Islet of Langerhans (tissue), 1 donor: Measurements from ENCODE around the gene P3R3URF.

Experiments used
- FAIRE-seq: peaks from one replicate; lab custom pipeline; 2011; peaks lifted over from hg19 to GRCh38; lab: Jason Lieb, UNC

P3R3URF gene

DNA sequence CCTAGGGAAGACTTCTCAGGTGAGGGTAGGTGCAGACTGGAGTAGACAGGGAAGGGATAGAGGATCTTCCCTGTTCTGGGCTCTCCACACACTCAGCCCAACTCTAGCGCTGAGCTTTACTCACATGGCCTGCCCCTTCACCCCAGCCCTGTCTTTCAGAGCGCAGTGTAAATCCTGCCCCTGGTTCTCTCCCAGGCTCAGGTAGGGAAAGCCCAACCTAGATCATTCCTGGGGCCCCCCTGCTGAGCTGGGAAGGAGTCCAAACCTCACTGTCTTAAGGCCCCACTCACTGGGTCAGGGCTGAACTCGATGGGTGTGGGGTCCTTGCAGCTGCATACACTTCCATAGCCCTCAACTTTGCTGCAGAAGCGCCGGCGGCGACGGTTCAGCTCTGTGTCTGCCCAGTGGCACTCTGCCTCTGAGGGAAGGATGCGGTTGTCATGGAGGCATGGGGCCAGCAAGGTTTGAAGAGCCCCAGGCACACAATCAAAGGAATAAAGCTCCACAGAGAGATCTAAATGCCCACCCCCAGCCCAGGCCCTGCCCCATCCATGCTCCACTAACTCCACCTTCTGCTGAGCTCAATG, 17.8 kb upstream of the P3R3URF start:
- FAIRE-seq = no peak

DNA sequence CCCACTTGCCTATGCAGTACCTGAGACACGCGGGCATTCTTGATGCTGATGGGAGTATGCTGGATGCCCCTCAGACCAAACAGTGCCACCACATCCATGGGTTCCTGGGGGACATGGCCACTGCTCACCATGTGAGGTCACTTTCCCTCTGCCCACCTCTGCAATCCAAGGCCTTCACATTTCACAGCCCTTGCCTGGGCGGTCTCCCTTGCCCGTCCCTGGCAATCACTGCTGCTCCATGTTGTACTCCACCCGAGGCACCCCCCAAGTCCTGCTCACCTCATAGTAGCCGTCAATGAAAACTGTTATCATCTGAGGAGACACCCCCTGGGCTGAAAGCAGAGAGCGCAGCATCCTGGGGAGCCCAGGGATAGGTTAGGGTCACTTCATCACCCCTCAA, 17.0 kb upstream of the P3R3URF start:
- FAIRE-seq = no peak

DNA sequence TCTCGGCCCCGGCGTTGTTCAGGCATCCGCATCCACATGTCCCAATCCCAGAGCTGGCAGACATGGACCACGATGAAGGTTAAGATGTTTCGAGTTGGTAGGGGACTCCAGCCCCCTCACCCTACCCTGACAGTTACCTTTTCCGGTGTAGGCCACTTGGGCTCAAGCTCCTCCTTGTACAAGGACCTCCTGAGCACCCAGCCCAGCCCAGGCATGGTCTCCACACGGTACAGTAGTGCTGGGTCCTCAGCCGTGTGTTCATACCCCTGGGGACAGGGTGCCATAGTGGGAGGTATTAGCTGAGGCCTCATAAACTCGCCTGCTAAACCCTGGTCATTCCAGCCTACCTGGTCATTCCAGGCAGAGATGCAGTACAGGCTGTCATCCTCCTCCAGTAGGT, 15.9 kb upstream of the P3R3URF start:
- FAIRE-seq = no peak

DNA sequence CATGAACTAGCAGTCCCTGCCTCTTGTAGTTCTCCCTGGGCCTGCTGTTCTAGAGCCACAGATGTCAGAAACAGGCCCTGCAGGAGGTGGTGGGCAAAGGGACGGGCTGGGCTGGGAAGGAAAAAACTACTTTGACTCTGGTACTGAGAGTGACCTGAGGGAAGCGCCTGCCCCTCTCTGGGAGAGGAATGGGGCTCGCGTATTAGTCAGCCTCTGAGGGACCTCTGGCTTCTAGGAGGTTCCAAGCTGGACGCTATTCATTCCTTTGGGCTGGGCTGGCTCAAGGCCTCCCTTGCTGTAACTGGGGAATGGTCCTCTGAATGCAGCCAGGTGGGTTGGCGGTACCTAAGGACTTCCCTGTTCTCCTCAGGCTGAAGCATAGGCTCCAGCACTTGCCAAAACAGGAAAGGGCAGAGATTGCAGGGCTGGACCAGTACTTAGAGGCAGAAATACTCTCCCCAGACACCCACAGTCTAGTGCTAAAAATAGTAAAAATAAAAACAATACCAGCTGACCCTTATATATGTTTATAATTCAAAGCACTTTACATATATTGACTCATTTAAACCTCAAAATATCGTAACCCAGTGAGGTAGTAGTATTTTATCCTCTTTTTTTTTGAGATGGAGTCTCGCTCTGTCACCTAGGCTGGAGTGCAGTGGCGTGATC, 14.9 kb upstream of the P3R3URF start:
- no peak for FAIRE-seq

DNA sequence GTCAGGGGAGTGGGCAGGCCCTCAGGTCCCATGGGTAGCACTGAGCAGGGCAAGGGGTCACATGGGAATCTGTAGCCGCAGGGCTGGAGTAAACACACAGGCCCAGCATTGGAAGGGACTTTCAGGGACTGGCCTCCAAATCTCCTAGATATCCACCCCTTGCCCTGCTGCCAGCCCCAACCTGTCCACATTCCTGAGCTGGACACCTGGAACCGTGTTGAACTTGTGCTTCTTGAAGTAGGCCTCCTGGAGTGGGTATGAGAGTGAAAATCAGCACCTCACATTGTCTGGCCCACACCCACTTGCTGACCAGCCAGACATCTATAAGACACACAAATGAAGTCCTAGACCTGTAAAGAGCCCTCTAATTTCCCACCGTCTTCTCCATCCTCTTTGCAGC, 14.3 kb upstream of the P3R3URF start:
- no peak for FAIRE-seq

DNA sequence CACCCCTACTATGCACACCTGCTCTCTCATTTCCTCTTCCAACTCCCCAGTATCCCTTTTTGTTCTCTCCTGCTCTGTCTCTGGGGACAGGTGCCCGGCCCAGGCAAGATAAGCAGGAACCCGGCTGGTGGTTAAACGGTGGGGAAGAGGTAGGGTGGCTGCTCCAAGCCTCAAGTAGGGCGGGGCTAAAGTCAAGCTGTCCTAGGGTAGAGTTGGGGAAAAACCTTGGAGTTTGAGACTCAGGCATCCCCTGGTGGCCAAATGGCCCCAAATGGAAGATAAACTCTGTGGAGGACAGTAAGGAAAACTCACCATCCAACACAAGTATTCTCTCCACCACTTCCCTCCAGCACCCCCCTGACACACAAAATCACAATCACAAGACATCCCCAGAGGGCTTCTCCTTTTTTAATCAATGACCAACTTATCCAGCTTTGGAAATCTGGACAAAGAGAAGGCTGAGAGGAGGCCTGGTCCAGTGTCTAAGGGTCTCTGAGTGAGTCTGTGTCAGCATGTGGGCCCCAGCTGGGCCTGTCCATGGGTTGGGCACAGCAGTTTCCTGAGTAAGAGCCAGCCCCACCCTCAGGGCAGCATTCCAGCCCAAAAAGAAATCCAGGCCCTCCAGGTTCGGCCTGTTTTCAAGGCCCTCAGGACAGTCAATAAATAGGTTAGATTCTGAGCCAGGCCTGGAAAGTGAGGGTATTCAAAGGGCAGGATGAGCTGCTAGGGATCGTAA, 12.2 kb upstream of the P3R3URF start:
- no peak for FAIRE-seq

DNA sequence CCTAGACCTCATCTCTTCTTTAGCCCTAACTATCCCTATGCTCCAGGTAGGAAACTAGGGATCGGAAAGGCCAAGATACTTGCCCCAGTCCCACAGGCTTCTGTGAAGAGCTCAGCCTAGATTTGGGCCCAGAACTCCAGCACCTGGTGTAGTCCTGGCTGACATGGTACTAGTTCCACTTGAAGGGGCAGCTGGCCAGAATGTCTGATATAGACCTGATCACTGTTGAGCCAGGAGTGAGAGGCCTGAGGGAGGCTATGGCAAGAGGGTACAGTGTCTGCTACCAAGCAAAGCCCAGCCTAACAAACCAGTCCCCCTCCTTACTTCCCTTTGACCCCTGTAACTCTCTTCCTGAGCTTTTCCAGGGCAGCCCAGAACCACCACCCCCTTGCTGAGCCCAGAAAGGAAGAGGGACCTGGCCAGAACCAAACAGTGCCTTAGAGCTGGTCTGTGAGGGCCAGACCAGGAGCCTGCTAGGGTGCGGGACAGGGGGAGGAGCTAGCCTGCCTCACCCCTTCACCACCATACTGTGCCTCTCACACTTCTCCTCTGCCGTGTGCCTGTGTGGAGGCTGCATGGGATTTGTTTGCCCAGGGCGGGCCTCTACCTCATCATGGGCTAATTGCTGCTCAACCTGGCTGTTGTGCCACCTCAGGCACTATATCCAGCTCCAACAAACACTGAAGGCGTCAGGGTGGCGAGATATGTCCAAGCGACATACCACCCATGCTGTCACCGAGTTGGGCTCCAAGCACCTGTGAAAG, 11.0 kb upstream of the P3R3URF start:
- FAIRE-seq = no peak

DNA sequence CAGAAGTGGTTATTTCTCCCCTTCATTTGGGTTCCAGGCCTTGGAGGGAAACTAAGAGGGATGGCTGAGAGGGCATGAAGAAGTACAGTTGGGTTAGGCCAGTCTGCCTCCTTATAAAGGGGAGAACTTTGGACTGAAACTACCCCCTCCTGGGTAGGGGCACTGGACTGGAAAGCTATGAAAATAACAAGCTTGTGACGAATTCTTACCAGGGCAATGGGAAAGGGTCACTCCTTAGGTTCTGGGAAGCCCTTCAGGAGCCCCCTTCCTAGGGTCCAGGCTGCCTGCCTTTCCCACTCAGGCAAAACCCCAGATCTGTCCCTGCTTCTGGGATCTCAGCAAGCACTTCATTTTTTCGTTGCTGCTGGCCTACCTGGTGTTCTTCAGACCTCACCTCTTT, 9.8 kb upstream of the P3R3URF start:
- FAIRE-seq = no peak

DNA sequence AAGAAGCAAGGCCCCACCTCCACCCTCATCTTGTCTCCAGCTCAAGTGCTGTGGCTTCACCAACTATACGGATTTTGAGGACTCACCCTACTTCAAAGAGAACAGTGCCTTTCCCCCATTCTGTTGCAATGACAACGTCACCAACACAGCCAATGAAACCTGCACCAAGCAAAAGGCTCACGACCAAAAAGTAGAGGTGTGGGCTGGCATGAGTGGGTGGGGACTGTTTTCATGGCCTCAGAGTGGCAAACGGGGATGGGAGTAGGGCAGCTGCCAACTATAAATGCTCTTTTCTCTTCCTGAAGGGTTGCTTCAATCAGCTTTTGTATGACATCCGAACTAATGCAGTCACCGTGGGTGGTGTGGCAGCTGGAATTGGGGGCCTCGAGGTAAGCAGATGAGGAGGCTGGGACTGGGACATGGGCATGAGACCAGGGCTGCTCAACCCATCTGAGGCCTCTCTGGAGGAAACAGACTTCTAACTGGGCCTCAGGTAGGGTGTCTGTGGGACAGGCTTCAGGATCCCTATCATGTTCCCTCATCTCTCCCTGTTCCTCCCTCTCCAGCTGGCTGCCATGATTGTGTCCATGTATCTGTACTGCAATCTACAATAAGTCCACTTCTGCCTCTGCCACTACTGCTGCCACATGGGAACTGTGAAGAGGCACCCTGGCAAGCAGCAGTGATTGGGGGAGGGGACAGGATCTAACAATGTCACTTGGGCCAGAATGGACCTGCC, 8.8 kb upstream of the P3R3URF start:
- FAIRE-seq = no peak

DNA sequence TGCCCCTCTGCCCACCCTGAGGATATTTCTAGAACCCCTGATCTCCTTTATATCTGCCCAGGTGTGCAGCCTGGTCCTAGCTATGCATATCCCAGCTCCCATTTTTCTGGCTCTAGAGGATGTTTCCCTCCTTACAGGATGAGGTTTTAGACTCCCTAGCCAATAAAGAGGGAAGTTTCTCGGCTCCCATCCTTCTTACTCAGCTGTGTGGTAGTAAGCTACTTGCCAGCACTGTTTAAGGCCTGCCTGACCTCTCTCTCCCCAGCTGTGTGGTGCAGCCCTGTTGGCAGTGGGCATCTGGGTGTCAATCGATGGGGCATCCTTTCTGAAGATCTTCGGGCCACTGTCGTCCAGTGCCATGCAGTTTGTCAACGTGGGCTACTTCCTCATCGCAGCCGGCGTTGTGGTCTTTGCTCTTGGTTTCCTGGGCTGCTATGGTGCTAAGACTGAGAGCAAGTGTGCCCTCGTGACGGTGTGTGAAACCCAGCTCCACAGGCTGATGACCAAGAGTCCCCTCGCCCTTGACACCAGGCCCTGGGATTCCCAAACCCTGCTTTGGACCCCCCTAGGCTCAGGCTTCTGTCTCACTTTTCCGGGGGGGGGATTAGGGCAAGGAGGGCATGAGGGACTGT, 7.8 kb upstream of the P3R3URF start:
- no peak for FAIRE-seq

DNA sequence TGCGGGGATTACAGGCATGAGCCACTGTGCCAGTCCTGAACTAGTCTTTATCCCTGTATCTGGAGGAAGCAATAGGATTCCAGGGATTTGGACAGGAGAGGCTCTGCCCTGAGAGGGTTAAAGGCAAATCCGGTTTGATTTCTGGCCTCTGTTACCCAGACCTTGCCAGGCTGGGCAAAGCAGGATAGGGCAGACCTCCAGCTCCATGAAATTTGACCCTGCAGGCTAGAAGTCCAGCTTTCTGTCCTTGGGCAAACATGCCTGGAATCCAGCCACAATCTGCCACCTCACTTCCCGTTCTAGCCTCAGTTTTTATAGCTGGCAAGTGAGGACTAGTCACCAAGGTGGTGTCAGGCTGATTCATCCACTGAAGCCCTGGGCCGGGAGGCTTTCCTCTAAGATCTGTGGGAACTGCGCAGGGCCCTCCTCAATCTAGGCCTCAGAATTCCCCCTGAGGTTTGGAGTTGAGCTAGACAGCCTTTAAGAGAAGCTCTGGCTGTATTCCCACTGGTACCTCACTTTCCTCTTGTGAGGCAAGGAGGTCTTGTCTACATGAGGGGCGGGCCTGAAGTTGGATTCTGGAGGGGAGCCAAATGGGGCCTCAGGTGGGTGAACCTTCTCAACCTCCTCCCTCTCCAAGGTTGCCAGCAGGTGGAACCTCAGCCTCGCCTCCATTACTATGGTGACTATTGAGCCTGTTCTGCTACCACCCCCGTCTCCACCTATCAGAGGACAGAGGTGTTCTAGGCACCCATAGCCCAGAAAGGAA, 7.0 kb upstream of the P3R3URF start:
- peak; percentile 24 for FAIRE-seq

DNA sequence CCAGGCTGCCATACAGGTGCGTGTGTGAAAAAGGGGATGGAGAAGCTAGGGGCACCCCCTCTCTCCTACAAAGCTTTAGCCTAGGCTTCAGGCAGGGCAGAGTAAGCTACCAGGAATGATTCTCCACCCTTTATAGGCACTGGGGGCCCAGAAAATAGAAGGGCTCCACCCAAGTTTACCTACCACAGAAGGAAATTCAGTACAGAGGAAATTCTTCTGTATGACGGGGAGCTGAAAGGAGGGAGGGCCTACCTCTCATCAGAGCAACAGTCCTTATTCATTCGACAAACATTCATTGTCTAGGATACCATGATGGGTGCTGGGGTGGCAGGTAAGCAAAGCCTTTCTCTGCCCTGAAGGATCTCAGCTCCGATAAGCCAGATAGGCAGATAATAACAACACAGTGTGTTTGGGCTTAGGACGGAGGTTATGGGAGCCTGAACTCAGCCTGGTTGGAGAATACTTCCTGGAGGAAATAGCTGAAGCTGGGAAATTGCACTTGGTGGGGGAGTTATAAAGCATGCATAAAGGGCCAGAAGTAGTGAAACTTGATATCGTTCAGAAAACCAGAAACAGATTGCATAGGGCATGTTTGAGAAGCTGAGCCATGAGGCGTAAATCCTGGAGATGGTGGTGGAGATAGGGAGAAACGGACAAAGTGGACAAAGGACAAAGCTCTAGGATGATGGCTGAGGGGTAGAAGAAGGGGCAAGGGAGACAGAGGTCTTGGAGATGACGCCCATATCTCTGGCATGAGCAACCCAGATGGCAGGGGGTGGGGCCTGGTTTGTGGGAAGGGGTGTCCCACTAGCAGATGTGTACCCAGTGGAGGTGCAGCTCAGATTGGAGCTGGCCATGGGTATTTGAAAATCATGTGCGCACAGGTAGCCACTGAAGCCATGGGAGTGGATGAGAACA, 5.3 kb upstream of the P3R3URF start:
- no peak for FAIRE-seq

DNA sequence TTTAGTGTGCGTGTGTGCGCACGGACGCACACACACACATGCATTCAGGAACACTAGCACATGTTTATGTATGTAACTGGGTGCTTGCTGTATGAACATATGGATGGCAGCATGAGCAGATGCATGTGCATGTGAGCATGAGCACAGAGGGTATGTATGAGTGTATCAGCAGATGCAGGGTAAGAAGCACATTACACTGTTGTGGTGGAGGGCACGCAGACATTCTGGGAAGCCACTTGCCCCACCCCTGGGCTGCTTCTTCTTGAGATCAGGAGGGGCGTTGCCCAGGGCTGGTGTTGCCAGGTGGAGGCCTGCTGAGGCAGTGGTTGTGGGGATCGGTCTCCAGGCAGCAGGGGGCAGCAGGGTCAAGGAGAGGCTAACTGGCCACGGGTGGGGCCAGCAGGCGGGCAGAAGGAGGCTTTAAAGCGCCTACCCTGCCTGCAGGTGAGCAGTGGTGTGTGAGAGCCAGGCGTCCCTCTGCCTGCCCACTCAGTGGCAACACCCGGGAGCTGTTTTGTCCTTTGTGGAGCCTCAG, 3.9 kb upstream of the P3R3URF start:
- no peak for FAIRE-seq

DNA sequence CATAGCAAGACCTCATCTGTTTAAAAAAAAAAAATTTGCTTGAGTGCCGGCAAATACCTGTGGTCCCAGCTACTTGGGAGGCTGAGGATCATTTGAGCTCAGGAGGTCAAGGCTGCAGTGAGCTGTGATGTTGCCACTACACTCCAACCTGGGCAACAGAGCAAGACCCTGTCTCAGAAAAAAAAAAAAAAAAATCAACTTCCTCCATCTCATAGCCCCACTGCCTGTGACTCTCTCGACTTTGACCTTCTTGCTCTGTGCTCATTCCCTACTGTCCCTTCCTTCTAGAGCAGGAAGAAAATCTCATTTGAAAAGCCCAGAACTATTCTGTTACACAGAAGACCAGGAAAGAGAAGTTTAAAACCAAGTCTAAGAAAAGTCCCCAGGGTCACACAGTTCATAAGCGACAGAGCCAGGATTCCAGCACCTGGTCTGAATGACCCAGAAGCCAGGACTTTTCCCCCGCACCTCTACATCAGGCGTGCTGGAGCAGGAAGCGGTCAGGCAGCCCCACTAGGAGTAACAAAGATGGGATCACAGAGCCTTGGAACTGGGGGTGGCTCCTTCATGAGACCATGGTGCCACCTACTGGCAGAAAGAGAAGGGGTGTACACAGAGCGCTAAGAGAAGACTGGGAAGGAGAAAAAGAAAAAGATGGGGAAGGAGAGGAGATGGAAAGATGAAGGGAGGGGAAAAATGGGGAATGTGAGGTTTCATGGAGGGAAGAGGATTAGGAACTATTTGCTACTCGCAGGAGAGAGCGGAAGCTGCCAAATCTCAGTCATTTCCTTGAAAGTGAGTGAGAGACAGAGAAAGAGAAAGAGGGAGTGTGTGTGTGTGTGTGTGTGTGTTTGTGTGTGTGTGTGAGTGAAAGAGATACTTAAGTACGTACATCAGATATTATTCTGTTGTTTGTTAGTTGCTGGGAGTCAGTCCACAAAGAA, 3.1 kb upstream of the P3R3URF start:
- no peak for FAIRE-seq

DNA sequence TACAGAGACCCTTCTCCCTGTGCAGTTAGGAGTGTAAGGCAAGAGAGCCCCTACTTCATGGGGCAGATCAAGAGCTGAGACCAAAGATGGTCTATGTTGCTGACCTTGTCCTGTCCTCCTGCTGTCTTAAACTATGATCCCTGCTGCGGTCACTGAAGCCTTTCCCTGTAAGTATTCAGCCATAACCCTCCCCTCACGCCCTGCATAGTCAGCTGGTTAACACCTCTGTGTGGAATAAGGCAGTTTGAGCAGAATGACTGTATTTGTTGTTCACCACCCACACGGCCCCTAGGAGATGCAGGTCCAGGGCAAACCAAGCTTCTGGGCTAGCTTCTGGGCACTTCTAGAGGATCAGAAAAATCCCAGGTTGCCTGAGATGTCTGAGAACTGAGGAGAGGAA, 1.0 kb downstream of the P3R3URF start:
- FAIRE-seq = no peak

DNA sequence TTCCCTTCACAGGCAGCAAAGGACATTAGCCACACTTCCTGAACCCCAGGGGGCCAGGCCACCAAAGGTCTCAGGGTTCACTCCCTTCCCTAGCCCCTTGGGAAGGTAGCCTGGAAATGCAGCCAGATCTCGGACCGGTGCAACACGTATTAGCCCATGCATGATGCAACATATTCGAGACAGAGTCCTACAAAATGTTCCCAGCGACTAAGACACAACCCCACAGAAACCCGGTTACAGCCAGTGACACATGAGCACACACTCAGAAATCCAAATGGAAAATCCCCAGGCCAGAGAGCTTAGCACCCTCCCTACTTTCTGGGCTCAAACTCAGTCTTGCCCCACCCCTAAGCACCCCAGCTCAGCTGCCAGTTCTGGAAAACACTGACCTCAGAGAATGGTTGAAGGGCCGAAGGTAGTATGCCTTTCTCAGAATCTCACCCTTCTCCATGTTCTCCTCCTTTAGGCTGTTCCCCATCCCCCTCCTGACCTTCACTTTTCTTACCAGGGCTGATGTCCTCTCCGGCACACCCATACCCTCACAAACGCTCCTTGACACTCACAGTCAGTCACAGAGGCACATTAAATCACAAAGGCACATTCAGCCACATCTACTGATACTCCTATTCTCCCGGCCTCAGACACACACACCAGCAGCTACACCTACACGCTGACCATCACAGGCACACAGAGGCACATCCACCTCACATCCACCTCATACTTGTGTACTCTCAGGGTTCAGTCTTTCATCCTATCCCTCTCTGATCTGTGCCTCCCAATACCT, 1.6 kb downstream of the P3R3URF start, which contains the start of gene TSPAN1:
TSS of gene TSPAN1 (plus strand) at position 640 of the 784 bp plus-strand sequence. CDS start 6,021 bp downstream, outside the sequence.
- no peak for FAIRE-seq

DNA sequence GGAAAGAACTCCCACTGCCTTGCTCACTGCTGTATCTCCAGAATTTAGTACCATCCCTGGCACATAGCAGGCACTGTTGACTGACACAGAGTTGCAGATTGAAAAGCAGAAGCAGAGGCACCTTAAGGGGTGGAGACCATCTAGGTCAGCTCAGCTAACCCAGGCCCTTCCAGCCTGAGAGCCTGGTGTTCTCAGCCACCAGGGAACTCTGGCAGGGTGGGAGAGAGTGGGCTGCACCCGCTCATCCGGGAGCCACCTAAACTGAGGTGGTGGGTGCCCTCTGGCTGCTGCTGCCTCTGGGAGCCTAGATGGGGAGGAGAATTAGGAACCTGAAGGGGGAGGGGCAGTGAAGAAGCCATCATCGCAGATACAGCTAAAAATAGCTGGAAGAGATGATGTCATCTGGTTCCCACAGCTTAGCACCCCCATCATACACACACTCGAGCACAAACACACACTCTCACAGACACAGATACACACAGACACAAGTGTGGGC, 2.9 kb downstream of the P3R3URF start:
- no peak for FAIRE-seq
